KBM-7 (cell line): ENCODE results near the gene C5orf58.
A peak's percentile ranks its signal among the peaks of the same experiment; 100 is the strongest.

ENCODE experiments used
- DNase-seq: peaks from one replicate; pipeline ENCODE4 v3.0.0-alpha.2; 2015
- in situ Hi-C: fragments of 300-500 bp; cut with MboI; formaldehyde crosslinking; loops from 2 replicates; pipeline ENCODE4 v1.14.3; 2020; ENCODE audit warnings: low sequenced_read_pairs, low pct_unique_long_range_greater_than_20kb, mixed read lengths

C5orf58 gene

DNA sequence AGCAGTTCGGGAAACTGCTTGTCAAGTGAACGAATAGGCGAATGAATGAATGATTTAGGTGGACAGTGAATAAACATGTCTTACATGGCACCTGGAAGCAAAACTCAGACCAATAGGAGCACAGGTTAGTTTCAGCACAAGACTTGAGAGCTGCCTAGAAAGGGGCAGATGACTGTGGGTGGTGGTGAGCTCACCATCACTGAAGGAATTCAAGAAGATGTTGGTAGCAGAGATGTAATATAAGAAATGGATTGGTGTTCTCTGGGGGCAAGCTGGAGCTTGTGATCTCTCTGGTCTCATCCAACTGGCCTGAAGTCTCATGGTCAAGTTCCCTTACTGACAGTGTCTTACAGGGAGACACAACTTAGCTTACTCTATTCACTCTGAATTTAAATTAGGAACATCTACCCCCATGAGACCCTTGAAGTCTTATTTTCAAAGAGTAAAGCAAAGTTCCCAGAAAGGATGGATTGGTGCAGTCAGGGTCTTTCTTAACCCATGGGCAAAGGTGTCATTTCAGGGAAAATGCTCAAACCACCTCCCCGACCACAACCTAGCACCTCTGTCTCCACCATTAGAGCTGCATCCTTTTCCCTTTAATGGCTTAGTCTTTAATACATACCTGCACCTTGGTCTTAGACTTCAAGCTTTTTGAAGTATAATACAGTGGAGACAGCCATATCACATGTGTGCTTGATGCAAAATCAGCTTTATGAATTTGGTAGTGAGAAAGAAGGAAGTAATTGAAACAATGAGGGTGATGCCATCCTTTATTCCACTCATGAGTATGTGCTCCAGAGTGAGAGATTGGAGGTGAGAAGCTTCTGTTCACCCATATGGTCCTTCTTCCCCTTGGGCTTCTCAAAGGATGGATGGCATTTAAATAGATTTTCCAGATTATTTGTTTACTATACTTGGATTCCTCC is 59.7 kb downstream of the C5orf58 start:
- in situ Hi-C loops, result no loop called here
- no peak for DNase-seq

DNA sequence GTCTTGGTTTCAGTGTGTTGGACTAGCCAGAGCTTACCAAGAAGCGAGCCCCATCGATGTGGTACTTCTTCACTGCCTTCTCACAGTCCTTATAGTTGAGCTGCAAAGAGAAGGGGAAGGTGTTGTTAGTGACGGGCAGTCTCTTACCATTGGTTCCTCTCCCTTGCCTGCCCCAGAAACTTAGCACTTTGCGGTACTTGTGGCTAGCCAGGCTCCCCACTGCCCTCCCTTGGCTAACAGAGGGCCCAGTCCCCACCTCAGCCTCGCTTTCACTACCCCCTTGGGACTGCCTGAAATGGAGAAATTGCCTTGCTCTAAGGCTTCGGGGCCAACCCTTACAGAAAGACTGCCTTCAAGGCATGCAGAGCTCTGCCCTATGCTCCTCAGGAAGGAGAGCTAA is 60.5 kb downstream of the C5orf58 start:
- in situ Hi-C loops, result no loop called here
- peak; percentile 95 for DNase-seq

DNA sequence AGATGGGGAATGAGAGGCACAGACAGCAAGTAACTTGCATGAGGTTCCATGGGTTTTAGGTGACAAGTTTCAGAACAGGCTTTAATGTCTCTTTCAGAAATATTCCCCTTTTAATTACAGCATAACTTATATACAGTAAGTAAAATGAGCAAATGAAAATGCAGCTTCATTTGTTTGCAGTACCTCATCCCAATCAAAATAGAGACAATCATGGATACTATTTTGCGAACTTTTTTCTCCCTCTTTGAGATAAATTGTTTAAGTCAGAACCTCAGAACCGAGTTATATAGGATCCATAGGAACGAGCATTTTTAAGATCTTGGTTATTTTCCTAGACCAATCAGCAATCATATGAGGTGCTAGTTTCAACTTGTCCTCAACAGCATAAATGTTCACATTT is 61.3 kb downstream of the C5orf58 start:
- no peak for DNase-seq
- in situ Hi-C loops, result no loop called here

DNA sequence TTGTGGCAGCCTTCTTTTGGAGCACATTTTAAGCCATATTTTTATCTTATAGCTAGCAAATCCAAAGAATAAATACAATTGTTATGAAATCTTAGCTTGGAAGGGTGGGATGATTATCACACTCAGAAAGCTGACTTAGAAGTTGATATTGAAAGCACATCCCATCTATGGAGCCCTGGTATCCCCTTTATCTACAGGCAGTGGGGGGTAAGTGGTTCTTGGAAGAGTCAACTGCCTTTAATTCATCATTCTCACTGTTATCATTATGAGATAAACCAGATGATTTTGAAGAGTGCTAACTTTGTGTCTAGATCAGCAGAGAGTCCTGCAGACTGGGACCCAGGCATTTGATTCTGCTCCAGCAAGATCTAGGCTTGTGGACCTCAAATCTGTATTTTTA is 61.8 kb downstream of the C5orf58 start:
- in situ Hi-C loops, result no loop called here
- DNase-seq, result no peak
